Epidermal melanocyte (primary cell): ENCODE results near the gene UBQLN3.
A peak's percentile ranks its signal among the peaks of the same experiment; 100 is the strongest.

ENCODE experiments used
- DNase-seq: peaks from one replicate; pipeline ENCODE4 v3.0.0; 2011; ENCODE audit warnings: low spot score; ENCODE audit not compliant: insufficient read length

The UBQLN3 gene

GRCh38 chr11:5505363-5506048 lies 4.3 kb downstream of the UBQLN3 start:
- no peak for DNase-seq

- no peak for DNase-seq
These were observed 5.3 kb downstream of the UBQLN3 start for GRCh38 chr11:5504403-5504921.

- no peak for DNase-seq
These were observed 9.4 kb downstream of the UBQLN3 start for GRCh38 chr11:5500393-5500801.

GRCh38 chr11:5499671-5500070 lies 10.1 kb downstream of the UBQLN3 start:
- DNase-seq = no peak

GRCh38 chr11:5489576-5490357 lies 20.0 kb downstream of the UBQLN3 start:
- DNase-seq = no peak

GRCh38 chr11:5488798-5489399 lies 20.9 kb downstream of the UBQLN3 start:
- DNase-seq = no peak

- DNase-seq = no peak
These were observed 21.4 kb downstream of the UBQLN3 start, which contains the start of gene OR52D1 for GRCh38 chr11:5488385-5488784. OR52D1 (plus strand) TSS chr11:5488685; CDS start chr11:5488707, 22 bp downstream.

GRCh38 chr11:5486421-5486820 lies 23.3 kb downstream of the UBQLN3 start:
- no peak for DNase-seq

- DNase-seq = no peak
These were observed 23.8 kb downstream of the UBQLN3 start for GRCh38 chr11:5486003-5486402.

GRCh38 chr11:5476186-5476819 lies 33.5 kb downstream of the UBQLN3 start:
- DNase-seq = peak; percentile 63

- DNase-seq = no peak
These were observed 35.8 kb downstream of the UBQLN3 start for GRCh38 chr11:5473921-5474320.

- DNase-seq = no peak
These were observed 42.2 kb downstream of the UBQLN3 start for GRCh38 chr11:5467527-5467926.

GRCh38 chr11:5460983-5461621 lies 48.7 kb downstream of the UBQLN3 start:
- DNase-seq = no peak
